CD14-positive monocyte (primary cell): ENCODE data around the gene TLK2. TPM values are rescaled to one million over a fixed set of nuclear protein-coding genes. Genes with fewer than 3 reads are reported as not detected.
A peak's percentile ranks its signal among the peaks of the same experiment; 100 is the strongest.

Experiments used
- DNase-seq, 3 donors: peaks; one replicate each; pipeline ENCODE4 v3.0.0-alpha.2; 2011 to 2022
- H2AFZ ChIP-seq: 2 replicates; pipeline ENCODE4 v1.6.0; 2012; ENCODE audit warnings: mild to moderate bottlenecking, low read depth, low read length, inconsistent platforms; ENCODE audit not compliant: insufficient read depth, poor library complexity, severe bottlenecking
- H3K27ac ChIP-seq, 2 donors: 1 replicate in 1 of 2; 2 replicates in 1 of 2; pipeline ENCODE4 v1.5.1; 2012 to 2013; ENCODE audit warnings: low read length in 2 of 2, control low read depth in 1 of 2, inconsistent platforms in 1 of 2, low read depth in 1 of 2, mild to moderate bottlenecking in 1 of 2
- H3K27me3 ChIP-seq, 2 donors: one replicate each; pipeline versions ENCODE4 v1.6.0 to v1.6.1; 2011 to 2013; ENCODE audit warnings: low read length in 2 of 2; ENCODE audit not compliant: control insufficient read depth in 2 of 2, insufficient read depth in 2 of 2
- H3K36me3 ChIP-seq, 2 donors: replicated peaks in 1 of 2; 1 replicate in 1 of 2; 2 replicates in 1 of 2; pipeline versions ENCODE4 v1.5.1 to v1.6.1; 2012 to 2013; ENCODE audit warnings: low read length in 2 of 2, control low read depth in 1 of 2, inconsistent platforms in 1 of 2, mild to moderate bottlenecking in 1 of 2; ENCODE audit not compliant: insufficient read depth in 2 of 2, control insufficient read depth in 1 of 2
- H3K4me1 ChIP-seq, 2 donors: 1 replicate in 1 of 2; 2 replicates in 1 of 2; pipeline versions ENCODE4 v1.5.1 to v1.6.1; 2012 to 2013; ENCODE audit warnings: low read length in 2 of 2, control low read depth in 1 of 2, inconsistent platforms in 1 of 2, mild to moderate bottlenecking in 1 of 2, moderate library complexity in 1 of 2; ENCODE audit not compliant: insufficient read depth in 2 of 2, control insufficient read depth in 1 of 2
- H3K4me2 ChIP-seq: replicated peaks from 2 replicates; pipeline ENCODE3; 2012; ENCODE audit warnings: low read length, moderate library complexity, mild to moderate bottlenecking; ENCODE audit not compliant: poor library complexity, severe bottlenecking; ENCODE audit errors: extremely low read depth
- H3K4me3 ChIP-seq, 3 experiments: fragments of 200-600 bp in 1 of 3; sonication (generic) in 1 of 3; replicated peaks in 1 of 3; 1 replicate in 2 of 3; 2 replicates in 1 of 3; pipeline ENCODE4 v1.5.1; 2011 to 2013; ENCODE audit warnings: low read length in 3 of 3, mild to moderate bottlenecking in 3 of 3, control low read depth in 2 of 3, low read depth in 2 of 3, inconsistent platforms in 1 of 3, moderate library complexity in 1 of 3
- H3K79me2 ChIP-seq: 2 replicates; pipeline ENCODE4 v1.6.0; 2012; ENCODE audit warnings: mild to moderate bottlenecking, control low read depth, inconsistent platforms, low read length, moderate library complexity; ENCODE audit not compliant: insufficient read depth
- H3K9ac ChIP-seq: 2 replicates; pipeline ENCODE4 v1.6.0; 2017; ENCODE audit warnings: low read length, mild to moderate bottlenecking; ENCODE audit not compliant: insufficient read depth, poor library complexity, severe bottlenecking
- H3K9me3 ChIP-seq, 2 donors: replicated peaks in 1 of 2; 1 replicate in 1 of 2; 2 replicates in 1 of 2; pipeline versions ENCODE4 v1.5.1 to v1.6.1; 2012 to 2013; ENCODE audit warnings: low read length in 2 of 2, control low read depth in 1 of 2; ENCODE audit not compliant: control insufficient read depth in 1 of 2, insufficient read depth in 1 of 2
- H4K20me1 ChIP-seq: 2 replicates; pipeline ENCODE4 v1.6.0; 2012; ENCODE audit warnings: mild to moderate bottlenecking, low read length, control low read depth, moderate library complexity; ENCODE audit not compliant: insufficient read depth
- H3K27ac Mint-ChIP-seq, 7 donors: one replicate each; pipeline ENCODE4 v1.8.0; 2020; ENCODE audit warnings: mild to moderate bottlenecking in 7 of 7, mixed read lengths in 7 of 7, moderate library complexity in 6 of 7, inconsistent platforms in 2 of 7
- H3K27me3 Mint-ChIP-seq, 3 donors: one replicate each; pipeline ENCODE4 v1.8.0; 2021 to 2022; ENCODE audit warnings: low read depth in 3 of 3, mild to moderate bottlenecking in 3 of 3, mixed read lengths in 3 of 3, moderate library complexity in 3 of 3, inconsistent platforms in 1 of 3
- H3K36me3 Mint-ChIP-seq, 2 donors: one replicate each; pipeline ENCODE4 v1.8.0; 2020; ENCODE audit warnings: mixed read lengths in 2 of 2, inconsistent platforms in 1 of 2, mild to moderate bottlenecking in 1 of 2
- H3K4me1 Mint-ChIP-seq: one replicate; pipeline ENCODE4 v1.8.0; 2020; ENCODE audit warnings: mild to moderate bottlenecking, mixed read lengths
- H3K4me3 Mint-ChIP-seq, 2 donors: one replicate each; pipeline ENCODE4 v1.8.0; 2020; ENCODE audit warnings: mild to moderate bottlenecking in 2 of 2, mixed read lengths in 2 of 2, moderate library complexity in 1 of 2
- H3K9me3 Mint-ChIP-seq, 7 donors: one replicate each; pipeline ENCODE4 v1.8.0; 2020 to 2022; ENCODE audit warnings: mixed read lengths in 7 of 7, mild to moderate bottlenecking in 6 of 7, moderate library complexity in 6 of 7, inconsistent platforms in 2 of 7
- WGBS: methylation state at CpG from one replicate; pipeline ENCODE4 v1.1.5; 2013; ENCODE audit warnings: missing lambda C conversion rate; ENCODE audit not compliant: insufficient coverage; 5-methylcytosine and 5-hydroxymethylcytosine counted together
- intact Hi-C, 2 donors: fragments of 100-400 bp; cut with micrococcal nuclease; formaldehyde crosslinking; loops; one replicate each; pipeline versions ENCODE4 v1.15.0 to v1.15.1; 2023
- polyA plus RNA-seq, 3 donors: library from polyadenylated mRNA; depleted of rRNA in 1 of 3; unstranded in 2 of 3; stranded (reverse) in 1 of 3; fragments of 300-500 nt in 2 of 3; fragments of >200 nt in 1 of 3; fragmentation: Illumina TruSeq in 2 of 3; gene quantifications; 1 replicate in 2 of 3; 2 replicates in 1 of 3; pipeline ENCODE4 v1.2.3, GENCODE V29; 2012 to 2021
- TF ChIP-seq, protein P1 (sequence below): fragments of 200-600 bp; IDR thresholded peaks from one replicate; pipeline ENCODE4 v1.8.0; 2022; ENCODE audit warnings: antibody characterized with exemption, mild to moderate bottlenecking

Gene TLK2
- polyA plus RNA-seq, 3 donors: 4.0 to 28.2 (median 4.3) TPM

DNA sequence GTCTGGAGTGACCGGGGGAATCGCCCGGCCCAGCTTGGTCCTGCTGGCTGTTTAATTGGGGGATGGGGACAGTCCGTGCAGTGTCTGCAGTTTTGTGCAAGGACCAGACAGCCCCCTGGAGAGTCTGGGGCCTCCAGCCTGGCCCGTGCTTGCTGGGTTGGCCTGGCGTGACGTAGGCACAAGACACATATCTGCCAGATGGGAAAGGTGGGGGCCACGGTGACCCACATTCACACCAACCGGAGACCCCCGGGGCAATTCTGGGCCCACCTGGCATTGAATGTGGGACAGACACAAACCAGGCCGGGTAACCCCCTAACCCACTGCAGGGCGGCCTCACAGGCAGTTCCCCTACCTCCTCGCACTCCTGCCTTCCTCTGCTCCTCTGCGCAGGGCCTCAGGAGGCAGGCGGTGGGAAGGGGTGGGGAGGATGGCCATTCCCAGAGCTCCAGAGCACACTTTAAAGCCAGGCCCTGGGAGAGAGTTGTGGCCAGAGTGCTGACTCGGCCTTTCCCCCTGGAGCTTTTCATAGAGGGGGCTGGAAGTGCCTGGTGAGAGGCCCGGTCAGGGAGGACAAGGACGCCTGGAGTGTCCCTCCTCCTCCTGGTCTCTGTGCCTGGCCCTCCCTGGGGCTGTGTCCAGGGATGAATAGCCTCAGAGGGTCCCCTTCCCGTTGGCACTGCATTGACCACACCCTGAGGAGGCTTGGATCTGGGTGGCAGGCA lies 150.4 kb downstream of the TLK2 start:
- TF ChIP-seq, protein P1, sequence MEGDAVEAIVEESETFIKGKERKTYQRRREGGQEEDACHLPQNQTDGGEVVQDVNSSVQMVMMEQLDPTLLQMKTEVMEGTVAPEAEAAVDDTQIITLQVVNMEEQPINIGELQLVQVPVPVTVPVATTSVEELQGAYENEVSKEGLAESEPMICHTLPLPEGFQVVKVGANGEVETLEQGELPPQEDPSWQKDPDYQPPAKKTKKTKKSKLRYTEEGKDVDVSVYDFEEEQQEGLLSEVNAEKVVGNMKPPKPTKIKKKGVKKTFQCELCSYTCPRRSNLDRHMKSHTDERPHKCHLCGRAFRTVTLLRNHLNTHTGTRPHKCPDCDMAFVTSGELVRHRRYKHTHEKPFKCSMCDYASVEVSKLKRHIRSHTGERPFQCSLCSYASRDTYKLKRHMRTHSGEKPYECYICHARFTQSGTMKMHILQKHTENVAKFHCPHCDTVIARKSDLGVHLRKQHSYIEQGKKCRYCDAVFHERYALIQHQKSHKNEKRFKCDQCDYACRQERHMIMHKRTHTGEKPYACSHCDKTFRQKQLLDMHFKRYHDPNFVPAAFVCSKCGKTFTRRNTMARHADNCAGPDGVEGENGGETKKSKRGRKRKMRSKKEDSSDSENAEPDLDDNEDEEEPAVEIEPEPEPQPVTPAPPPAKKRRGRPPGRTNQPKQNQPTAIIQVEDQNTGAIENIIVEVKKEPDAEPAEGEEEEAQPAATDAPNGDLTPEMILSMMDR: no peak
- no peak overlapping the region for H3K9ac ChIP-seq

DNA sequence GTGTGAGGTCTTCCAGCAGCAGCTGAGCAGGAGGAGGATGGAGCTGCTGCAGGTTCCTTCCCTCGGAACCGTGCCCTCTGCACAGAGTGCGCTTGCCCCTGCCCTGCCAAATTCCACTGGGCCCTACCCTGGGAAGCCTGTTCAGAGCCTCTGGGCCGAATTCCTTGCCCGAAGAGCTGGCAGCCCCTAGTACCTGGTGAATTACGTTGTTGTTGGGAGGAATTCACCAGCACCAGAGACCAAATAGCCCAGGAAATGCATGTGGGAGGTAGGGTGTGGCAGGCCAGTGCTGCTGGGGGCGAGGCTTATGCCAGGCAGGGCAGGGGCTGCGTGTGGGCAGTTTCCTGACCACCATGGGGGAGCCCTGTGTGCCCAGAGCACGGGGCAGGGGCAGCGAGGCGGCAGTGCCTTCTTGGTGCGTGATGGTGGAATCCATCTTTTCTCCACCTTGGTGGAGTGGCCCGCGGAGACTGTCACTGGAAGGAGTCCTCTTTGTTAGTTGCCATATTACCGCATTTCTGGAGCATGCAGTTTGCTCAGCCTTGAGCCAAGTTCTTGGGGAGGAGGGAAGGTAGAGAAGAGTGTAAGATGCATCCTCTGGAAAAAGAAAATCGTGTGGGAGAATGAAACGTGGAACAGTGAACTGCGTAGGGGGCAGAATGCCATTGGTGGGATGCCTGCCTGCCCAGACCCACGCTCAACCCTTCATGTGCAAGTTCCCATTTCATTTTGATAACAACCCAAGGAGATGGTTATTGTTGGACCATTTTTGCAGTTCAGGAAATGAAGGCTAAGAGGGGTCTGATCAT lies 151.1 kb downstream of the TLK2 start:
- H3K79me2 ChIP-seq: no peaks in the 10 kb centered on the region
- H3K4me3 ChIP-seq: no peak overlapping the region
- H2AFZ ChIP-seq: no peak overlapping the region
- peaks cover 25 to 31% of the 10 kb centered on the region in 2 donors for H3K4me1 ChIP-seq
- Mint-ChIP-seq H3K27ac (no peak overlapping the region), H3K27me3 (peaks cover 35 to 50% (median 41%) of the 10 kb centered on the region in 3 donors), H3K9me3 (peaks cover 0 to 4% (median 0%) of the 10 kb centered on the region in 7 donors), H3K4me3 (peak overlapping the region in 1 of 2 donors; percentile 19), H3K36me3 (peaks cover 0 to 3% of the 10 kb centered on the region in 2 donors), H3K4me1 (peaks cover 40% of the 10 kb centered on the region)
- H3K27me3 ChIP-seq: peaks cover 3 to 31% of the 10 kb centered on the region in 2 donors
- H3K27ac ChIP-seq: no peak overlapping the region
- no peak overlapping the region for H3K9ac ChIP-seq
- no peak overlapping the region for H3K4me2 ChIP-seq
- DNase-seq: no peak
- intact Hi-C loops: no loop called here
- no peaks in the 10 kb centered on the region for H4K20me1 ChIP-seq
- TF ChIP-seq, protein P1: no peak
- no peaks in the 10 kb centered on the region for H3K36me3 ChIP-seq
- H3K9me3 ChIP-seq: no peaks in the 10 kb centered on the region
- 85% methylated on average over 11 of the region's 19 CpGs for WGBS

More for the DNA sequence above, 150.4 kb downstream of the TLK2 start:
- Mint-ChIP-seq H3K4me1 (peaks cover 36% of the 10 kb centered on the region), H3K9me3 (peaks cover 0 to 5% (median 2%) of the 10 kb centered on the region in 7 donors), H3K36me3 (peaks cover 2 to 3% of the 10 kb centered on the region in 2 donors), H3K4me3 (peak overlapping the region; percentile 24 to 91), H3K27me3 (peaks cover 35 to 48% (median 41%) of the 10 kb centered on the region in 3 donors), H3K27ac (no peak overlapping the region)
- no peak overlapping the region for H3K27ac ChIP-seq
- H3K27me3 ChIP-seq: peaks cover 3 to 31% of the 10 kb centered on the region in 2 donors
- H3K36me3 ChIP-seq: no peaks in the 10 kb centered on the region
- H3K4me2 ChIP-seq: no peak overlapping the region
- H3K79me2 ChIP-seq: no peaks in the 10 kb centered on the region
- DNase-seq: no peak
- H2AFZ ChIP-seq: no peak overlapping the region
- H3K4me1 ChIP-seq: peaks cover 25 to 31% of the 10 kb centered on the region in 2 donors
- intact Hi-C loops: no loop called here
- H3K9me3 ChIP-seq: no peaks in the 10 kb centered on the region
- WGBS: 58% methylated on average over 11 of the region's 19 CpGs
- H3K4me3 ChIP-seq: no peak overlapping the region
- H4K20me1 ChIP-seq: no peaks in the 10 kb centered on the region
